Stimulated activated CD4-positive, alpha-beta T cell treated with anti-CD3 and anti-CD28 coated beads, TNF-alpha, amount 100 ng/mL, for 4 hours (primary cell): Measurements from ENCODE around the gene DYDC2.

ENCODE experiments used
- DNase-seq, 3 experiments: peaks; one replicate each; pipeline ENCODE4 v3.0.0-alpha.2; 2020; ENCODE audit warnings: low read depth in 3 of 3

DYDC2 gene

GRCh38 chr10:80371467-80371866, 14.9 kb downstream of the DYDC2 start:
- no peak for DNase-seq

GRCh38 chr10:80372675-80373074, 16.1 kb downstream of the DYDC2 start:
- no peak for DNase-seq

- DNase-seq: no peak
Measured at GRCh38 chr10:80373502-80373901, 16.9 kb downstream of the DYDC2 start.

- no peak for DNase-seq
Measured at GRCh38 chr10:80379701-80380100, 23.1 kb downstream of the DYDC2 start.

GRCh38 chr10:80380185-80380584, 23.6 kb downstream of the DYDC2 start:
- DNase-seq: no peak

- peak in 2 of 3 experiments; percentile 17 to 21 for DNase-seq
Measured at GRCh38 chr10:80382989-80383388, 26.4 kb downstream of the DYDC2 start.

- no peak for DNase-seq
Measured at GRCh38 chr10:80390740-80391139, 34.2 kb downstream of the DYDC2 start.

- no peak for DNase-seq
Measured at GRCh38 chr10:80392250-80392649, 35.7 kb downstream of the DYDC2 start.

- DNase-seq: no peak
Measured at GRCh38 chr10:80394358-80394916, 37.9 kb downstream of the DYDC2 start.

- no peak for DNase-seq
Measured at GRCh38 chr10:80397014-80397413, 40.4 kb downstream of the DYDC2 start.

GRCh38 chr10:80400136-80400804, 43.7 kb downstream of the DYDC2 start:
- DNase-seq: no peak

- no peak for DNase-seq
Measured at GRCh38 chr10:80405035-80405434, 48.5 kb downstream of the DYDC2 start.

GRCh38 chr10:80405626-80406025, 49.0 kb downstream of the DYDC2 start:
- no peak for DNase-seq

- DNase-seq: no peak
Measured at GRCh38 chr10:80406204-80406603, 49.6 kb downstream of the DYDC2 start.

GRCh38 chr10:80407812-80408241, 51.2 kb downstream of the DYDC2 start:
- DNase-seq: peak; percentile 25 to 48 (median 35)

- DNase-seq: peak; percentile 56 to 73 (median 61)
Measured at GRCh38 chr10:80408242-80409101, 51.9 kb downstream of the DYDC2 start, which contains the start of gene PRXL2A. PRXL2A (plus strand) TSS chr10:80408551; CDS start chr10:80420468, 11,917 bp downstream.

- no peak for DNase-seq
Measured at GRCh38 chr10:80409121-80409520, 52.5 kb downstream of the DYDC2 start.

- DNase-seq: no peak
Measured at GRCh38 chr10:80410122-80410521, 53.5 kb downstream of the DYDC2 start.

GRCh38 chr10:80410578-80411145, 54.1 kb downstream of the DYDC2 start:
- DNase-seq: no peak

GRCh38 chr10:80411267-80411668, 54.7 kb downstream of the DYDC2 start:
- DNase-seq: no peak

GRCh38 chr10:80411681-80412220, 55.2 kb downstream of the DYDC2 start:
- DNase-seq: no peak

- DNase-seq: no peak
Measured at GRCh38 chr10:80412486-80412885, 55.9 kb downstream of the DYDC2 start.
